GM19240 (cell line): ENCODE results near the gene CARMIL3.

Experiments used
- DNase-seq: peaks from one replicate; pipeline ENCODE4 v3.0.0; 2011; ENCODE audit warnings: low spot score; ENCODE audit not compliant: insufficient read length

Gene CARMIL3

DNA sequence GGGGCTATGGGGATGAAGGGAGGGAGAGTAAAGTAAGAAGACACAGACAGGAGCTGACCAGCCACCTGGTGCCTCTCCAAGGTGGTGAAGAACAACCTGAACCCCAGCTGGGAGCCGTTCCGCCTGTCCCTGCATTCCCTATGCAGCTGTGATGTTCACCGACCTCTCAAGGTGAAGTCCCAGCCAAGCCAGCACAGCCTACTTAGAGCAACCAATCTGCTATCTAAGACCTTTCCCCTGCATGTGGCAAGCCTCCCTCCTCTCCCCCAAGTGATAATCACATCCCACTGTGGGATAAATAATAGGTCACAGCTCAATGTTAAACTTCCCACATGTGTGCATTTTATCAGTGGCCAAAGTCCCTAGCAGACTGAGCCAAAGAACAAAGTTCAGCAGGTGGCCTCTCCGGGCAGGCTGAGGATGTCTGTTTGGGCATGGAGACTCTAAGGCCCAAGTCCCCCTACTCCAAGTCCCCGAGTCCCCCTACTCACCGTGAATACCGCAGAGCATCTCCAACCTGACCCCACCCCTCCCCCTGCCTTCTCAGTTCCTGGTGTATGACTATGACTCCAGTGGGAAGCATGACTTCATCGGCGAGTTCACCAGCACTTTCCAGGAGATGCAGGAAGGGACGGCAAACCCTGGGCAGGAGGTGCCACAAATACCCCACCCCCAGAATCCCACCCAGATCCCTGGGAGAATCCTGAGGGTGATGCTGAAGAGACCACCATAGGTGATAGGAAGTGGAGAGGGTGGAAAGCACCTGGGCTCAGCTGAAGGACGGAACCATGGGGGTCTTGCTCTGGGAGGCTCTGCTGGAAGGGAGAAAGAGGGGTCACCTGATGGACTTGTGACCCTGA, 23.0 kb downstream of the CARMIL3 start:
- no peak for DNase-seq

DNA sequence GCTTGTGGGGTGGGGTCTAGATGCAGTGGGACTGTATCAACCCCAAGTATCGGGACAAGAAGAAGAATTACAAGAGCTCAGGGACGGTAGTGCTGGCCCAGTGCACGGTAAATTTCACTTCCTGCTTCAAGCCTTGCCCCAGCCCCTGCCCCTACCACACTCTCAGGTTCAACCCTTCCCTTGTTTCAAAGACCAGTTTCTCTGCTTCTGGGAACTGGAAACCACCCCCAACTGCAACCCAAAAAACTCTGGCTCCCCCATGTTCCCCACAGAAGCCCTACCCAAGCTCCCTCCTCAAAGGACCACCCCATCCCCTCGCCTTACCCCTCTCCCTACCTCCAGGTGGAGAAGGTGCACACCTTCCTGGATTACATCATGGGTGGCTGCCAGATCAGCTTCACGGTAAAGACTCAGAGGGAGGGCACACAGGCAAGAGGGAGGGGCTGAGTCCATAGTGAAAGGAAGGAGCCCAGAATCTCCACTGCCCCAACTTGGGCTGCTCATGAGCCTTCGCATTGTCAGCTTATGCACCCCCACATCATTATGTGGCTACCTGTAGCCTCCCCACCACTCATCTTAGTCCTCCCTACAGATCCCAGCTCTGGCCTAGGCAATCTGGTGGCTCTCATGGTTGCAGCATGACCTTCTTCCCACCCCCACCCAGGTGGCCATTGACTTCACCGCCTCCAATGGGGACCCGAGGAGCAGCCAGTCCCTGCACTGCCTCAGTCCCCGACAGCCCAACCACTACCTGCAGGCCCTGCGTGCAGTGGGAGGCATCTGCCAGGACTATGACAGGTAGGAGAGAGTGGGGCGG, 23.9 kb downstream of the CARMIL3 start:
- peak; percentile 39 for DNase-seq

DNA sequence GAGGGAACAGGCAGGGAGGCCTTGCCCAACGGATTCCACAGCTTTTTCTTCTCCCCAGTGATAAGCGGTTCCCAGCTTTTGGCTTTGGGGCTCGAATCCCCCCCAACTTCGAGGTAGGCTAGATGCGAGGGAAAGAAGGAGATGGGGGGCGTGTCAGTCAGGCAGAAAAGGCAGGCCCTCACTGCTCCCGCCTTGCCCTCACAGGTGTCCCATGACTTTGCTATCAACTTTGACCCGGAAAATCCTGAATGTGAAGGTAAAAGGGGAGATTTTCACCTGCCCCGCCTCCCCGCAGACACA, 24.4 kb downstream of the CARMIL3 start:
- no peak for DNase-seq

DNA sequence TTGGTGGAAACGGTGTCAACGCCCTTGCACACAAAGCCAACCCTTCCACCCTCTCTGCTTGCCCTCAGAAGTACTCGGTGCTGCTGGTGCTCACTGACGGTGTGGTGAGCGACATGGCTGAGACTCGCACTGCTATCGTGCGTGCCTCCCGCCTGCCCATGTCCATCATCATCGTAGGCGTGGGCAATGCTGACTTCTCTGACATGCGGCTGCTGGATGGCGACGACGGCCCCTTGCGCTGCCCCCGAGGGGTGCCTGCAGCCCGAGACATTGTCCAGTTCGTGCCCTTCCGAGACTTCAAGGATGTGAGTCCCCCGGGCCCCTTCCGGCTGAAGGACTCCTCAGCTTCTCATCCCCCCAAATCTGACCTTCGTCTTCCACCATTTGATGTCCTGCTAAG, 25.3 kb downstream of the CARMIL3 start:
- no peak for DNase-seq

DNA sequence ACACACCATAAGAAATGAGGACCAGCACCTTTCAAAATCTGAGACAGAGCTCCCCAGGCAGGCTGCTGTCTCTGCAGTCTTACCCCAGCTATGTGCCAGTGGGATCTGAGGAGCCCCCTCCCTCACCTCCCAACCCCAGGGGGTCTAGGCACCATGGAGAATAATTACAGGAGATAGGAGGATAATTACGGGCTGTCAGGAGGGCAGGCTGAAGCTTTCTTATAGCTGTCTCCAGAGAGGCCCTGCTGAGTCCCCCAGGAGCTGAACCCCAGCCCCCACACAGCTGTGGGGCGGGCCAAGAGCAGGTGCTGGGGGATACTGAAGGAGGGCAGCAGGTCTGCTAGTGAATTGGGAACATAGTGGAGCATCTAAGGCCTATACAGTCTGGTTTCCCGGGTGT, 26.3 kb downstream of the CARMIL3 start:
- DNase-seq = no peak

DNA sequence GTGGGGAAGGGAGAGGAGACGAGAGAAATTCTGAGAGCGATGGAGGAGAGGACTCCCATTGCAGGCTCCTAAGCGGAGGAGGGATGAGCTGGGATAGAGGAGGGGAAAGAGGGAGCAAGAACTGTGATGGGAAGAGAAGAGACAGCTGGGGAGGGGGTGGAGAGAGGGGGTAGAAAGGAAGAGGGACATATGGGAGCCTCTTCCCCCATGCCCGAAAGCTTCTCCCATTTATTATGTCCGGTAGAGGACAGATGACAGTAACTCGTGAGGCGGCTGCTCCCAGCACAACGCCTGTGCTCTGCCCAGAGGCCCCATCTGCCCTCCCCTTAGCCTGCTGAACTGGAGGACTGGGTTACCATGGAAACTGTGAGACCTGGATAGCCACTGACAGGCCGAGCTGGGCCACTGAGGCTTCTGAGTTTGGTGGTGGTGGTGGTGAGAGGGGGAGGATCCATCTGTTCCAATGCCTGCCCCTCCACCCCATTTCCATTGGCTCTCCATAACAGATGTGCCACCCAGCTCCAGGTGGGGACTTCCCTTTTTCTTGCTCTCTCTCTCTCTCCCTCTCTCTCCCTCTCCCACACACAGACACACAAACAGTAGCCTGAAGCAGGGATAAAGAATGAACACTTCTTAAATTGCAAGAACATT, 27.8 kb downstream of the CARMIL3 start:
- no peak for DNase-seq

DNA sequence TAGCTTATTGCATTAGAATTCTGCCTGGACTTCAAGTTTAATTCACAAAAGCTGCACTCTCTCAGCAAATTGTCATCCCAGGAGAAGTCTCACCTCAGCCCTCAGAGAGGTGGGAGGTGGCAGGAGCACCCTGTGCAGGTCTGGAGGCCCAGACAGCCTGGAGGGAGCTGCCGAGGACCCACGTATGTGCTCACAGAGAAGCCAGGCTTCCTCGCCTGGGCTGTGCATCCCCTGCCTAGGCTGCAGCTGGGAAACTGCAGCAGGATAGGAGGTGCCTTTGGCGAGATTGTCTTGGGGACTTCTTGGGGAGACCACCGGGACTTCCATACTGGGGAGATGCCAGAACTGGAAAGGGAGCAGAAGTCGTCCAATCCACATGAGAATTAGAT, 28.3 kb downstream of the CARMIL3 start:
- no peak for DNase-seq

DNA sequence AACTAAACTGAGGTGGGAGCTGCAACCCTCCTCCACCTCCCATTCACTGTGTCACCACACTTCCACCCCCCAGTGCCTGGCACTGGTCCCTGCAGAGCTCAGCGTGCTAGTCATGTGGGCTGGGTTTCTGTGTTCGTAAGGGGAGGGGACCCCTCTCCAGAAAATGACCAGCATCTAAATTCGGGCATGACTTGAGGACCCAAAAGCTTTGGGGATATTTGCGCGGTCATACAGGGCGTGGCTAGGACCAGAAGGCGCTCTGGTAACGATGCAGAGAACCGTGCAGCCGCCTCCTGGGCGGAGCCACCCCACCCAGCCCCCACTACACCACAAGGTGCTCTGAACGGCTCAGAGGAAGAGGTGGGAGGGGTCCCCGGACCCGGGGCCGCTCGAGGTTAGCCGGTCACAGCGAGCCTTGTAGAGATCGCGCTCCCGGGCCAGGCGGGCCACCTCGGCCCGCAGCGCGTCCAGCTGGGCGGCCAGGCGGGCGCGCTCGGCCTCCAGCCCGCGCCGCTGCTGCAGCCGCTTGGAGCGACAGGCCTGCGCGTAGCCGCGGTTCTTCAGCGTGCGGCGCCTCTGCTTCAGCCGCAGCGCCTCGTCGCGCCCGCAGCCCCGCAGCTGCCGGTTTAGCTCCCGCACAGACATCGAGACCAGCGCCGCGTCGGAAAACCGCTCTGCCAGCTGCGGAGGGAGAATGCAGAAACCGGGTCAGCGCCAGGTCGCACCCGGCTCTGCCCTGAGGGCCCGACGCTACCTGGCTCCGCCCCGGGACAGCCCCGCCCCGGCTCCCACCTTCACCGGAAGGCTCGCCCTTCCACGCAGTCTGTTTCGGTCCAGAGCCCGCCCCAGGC, 29.3 kb downstream of the CARMIL3 start:
- DNase-seq = peak; percentile 82

DNA sequence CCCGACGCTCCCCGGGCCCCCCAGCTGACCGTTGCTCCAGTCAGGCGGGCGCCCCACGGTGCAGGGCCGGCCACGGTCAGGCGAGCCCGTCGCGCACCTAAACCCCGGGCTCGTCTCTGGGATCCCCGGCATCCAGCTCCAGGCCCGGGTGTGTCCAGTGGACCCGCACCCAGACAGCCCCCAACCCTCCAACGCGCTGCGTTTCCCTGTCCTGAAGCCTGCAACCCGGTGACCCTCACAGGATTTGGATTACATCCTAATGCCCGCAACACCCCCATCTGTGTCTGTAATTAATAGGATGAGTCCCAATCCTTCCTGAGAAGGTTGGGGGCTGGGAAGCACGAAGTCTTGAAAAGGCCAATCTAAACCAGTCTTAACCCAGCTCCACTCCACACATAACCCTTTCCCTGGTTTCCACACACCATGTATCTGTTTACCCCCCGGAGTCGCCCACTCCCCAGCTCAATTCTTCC, 30.0 kb downstream of the CARMIL3 start:
- no peak for DNase-seq

DNA sequence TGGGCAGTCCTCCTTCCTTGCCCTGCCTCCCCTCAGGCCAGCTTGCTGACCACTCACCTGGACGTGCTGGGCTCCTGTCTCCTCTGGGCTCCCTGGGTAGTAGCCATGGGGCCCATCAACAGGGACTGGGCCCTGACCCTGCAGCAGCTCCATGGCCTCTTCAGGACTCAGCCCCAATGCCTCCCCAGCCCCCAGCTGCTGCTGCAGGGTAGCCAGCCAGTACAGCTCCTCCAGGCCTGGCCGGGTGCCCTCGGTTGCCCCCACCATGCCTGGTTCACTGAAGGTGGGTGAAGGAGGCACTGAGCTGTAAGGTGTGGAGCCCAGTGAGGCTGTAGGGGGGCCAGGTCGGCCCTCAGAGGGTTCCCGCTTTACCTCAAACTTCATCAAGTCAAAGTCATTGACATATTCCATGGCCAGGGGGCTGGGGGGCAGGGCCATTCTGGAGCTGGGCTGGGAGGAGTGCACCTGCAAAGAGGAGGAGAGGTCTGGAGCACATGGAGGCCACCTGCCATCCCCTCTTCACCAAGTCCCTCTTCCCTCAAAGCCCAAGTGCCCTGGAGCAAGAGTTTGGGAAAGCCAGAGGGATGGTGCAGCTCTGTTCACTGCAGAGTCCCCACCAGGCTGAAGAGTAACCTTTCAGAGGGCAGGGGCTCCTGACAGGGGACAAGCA, 30.7 kb downstream of the CARMIL3 start:
- no peak for DNase-seq

DNA sequence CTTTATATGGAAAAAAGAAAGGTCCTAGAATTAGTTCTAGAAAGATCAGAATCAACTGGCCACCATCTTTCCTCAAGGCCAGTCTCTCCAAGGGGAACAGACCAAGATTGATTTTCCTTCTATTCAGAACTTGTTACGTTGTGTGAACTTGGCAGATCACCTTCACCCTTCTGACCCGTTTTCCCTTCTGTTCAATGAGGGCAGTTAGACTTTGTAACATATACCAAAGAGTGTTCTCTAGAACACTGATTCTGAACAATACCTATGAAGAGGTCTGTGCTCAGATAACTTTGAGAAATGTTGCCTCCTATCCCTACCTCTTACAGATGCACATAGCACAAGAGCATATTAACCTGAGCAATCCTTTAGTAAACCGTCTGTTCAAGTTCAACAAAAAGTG, 31.7 kb downstream of the CARMIL3 start:
- DNase-seq = no peak

DNA sequence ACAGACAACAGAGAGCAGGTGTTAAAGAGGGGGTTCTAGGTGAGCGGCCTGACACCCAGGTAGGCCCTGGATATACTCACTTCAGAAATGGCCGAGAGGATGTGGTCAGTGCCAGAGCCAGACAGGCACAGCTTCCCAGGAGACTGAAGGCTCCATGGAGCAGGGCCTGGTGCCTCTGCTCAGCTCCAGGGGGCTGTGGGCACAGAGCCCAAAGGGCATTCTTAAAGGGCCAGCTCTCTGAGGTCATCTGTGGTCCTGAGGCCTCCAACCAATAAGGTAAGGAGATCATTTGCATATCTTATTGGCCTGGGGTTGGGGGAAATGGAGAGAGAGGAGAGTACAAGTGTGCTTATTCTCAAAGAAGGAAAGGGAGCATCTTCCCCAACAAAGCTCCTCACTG, 32.6 kb downstream of the CARMIL3 start:
- DNase-seq = no peak

DNA sequence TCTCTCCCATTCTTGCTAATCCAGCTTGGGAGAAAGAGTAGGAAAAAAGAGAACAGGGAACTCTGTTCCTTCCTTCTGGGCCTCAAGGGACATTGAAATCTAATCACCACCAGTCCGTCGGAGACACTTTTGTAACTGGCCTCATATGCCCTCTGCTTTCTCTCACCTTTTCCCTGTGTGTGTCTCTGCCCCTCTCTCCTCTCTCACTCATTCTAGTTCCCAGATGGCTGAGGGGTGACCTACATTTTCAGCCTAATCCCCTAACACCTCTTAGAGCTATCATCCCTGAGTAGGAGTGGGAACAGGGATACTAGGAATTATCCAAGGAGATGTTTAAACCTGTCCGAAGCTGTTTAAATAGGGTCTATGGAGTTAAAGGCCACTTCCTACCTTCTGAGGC, 33.4 kb downstream of the CARMIL3 start:
- DNase-seq = no peak

DNA sequence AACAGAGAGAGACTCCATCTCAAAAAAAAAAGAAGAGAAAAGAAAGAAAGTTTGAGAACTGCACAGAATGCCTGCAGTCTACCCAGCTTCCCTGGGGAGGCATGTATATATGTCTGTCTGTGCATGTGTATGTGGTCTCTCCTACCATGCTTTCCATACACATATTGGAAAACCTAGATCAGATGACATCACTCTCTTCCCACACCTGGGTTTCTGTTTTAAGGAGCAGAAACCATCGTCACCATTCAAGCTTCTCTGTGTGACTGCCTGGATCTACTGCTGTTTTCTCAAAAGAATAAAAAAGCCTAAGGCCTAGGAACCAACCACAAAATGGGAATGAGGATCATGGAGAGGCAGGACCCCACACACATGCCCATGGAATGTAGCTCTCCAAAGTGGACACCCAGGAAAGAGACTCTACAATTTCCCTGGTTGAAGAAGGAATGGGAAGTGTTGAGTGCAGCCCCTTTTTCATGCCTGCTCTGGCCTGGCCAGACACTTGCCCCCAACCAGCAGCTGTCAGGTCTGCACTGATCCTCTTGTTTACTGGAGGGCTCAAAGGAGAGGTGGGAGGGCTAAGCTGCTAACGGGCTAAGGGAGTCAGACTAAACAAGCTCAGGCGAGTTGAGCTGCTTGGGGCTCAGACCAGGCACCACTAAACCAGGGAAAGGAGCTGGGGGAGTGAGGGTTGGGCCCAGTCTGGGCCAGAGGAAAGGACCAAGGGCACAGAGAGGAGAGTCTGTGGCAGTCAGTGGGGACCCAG, 34.6 kb downstream of the CARMIL3 start:
- DNase-seq = no peak

DNA sequence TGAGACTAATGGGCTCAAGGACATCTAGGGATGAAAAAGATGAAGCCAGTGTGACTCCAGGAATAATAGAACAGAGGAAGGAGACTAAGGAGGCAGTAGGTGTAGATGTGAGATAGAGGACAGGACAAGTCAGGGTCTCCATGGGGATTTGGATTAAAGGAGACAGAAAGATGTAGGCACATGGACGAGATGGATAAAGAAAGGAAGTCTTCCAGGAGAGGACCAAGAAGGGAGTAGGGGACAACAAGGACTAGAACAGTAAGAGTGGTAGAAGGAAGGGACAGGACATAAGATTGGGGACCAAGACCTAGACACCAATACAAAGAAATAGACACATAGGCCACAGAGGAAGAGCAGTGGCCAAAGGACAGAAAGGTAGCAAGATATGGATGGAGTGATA, 35.2 kb downstream of the CARMIL3 start:
- no peak for DNase-seq

DNA sequence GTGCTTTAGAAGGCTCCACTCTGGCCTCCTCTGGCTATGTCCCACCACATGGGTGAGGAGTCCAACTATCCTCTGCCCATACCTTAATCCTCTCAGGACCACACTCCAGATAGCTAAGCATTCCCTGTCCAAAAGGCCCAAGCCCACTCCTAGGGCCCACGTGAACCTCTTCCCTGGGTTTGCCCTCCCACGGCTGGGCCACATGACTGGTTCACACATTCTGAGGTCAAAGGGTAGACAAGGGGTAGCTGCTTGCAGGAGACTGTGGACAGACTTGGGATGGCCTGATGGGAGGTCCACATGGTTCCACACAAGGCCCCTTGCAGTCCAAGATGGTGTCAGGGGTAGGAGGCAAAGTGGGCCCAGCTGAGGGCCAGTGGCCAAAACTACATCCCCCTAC, 36.3 kb downstream of the CARMIL3 start:
- no peak for DNase-seq

DNA sequence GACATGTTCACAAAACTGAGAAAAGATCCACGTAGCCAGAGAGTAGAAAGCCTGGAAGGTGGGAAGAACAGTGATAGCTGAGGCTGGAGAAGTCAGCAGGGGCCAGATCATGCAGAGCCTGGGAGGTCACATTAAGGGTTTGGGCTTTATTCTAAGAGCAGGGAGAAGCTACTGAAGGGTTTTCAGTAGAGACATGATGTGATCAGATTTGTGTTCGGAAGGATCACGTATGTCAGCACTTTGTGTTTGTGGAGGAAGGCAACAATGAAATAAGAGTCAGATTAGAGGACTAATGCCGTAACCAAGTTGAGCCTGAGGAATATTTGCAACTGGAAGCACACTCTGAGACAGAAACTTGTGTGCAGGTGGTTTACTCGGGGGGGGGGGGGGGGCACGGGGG, 38.1 kb downstream of the CARMIL3 start:
- no peak for DNase-seq

DNA sequence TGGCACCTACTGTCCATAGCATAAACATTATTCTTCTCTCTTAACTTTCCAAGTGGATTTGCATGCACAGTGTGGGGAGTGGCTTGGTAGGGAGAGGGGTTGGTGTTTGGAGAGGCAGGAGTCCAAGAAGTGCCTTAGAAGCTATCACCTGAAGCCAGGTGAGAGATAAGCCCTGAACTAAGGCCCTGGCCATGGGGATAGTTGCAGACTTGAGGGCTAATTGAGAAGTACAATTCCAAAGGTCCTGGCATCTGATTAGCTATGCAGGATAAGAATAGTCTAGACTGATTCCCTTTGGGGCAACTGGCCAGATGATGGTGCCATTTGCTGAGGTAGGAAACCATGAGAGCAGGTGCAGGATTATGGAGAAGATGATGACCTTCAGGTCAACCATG, 40.3 kb downstream of the CARMIL3 start:
- DNase-seq = no peak

DNA sequence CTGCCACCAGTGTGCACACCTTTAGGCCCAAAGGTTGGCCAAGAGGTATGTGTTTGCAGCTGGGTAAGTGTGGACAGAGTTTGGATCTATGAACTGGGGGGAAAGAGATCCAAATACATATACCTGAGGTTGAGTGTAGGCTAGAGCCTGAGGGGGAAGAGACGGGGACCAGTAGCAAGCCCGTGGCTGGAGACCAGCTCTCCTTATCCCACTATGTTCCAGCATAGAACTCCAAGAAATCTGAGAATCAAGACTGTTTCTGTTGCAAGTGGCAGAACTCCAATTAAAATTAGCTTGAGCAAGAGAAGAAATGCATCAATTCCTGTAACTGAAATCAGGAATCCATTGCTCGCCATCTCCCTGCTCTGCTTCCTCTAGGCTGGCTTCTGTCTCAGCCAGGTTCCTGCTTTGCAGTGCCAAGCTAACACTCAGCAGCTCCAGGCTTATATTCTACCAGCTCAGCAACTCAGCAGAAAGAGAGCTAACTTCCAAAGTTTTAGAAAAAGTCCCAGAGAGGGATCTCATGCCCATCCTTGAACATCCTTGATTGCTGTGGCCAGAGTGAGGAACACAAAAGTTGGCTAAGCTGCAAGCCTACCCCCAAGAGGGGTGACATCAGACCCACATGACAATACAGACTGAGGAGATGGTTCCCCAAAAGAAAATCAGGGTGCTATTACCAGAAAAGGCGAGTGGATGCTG, 40.8 kb downstream of the CARMIL3 start:
- no peak for DNase-seq
